Activated naive CD4-positive, alpha-beta T cell treated with Interleukin-2 at 50 U/mL for 16 hours (primary cell): ENCODE results near the gene PDHA1.

Experiments used
- DNase-seq: peaks from one replicate; pipeline ENCODE4 v3.0.0-alpha.2; 2020

The PDHA1 gene

DNA sequence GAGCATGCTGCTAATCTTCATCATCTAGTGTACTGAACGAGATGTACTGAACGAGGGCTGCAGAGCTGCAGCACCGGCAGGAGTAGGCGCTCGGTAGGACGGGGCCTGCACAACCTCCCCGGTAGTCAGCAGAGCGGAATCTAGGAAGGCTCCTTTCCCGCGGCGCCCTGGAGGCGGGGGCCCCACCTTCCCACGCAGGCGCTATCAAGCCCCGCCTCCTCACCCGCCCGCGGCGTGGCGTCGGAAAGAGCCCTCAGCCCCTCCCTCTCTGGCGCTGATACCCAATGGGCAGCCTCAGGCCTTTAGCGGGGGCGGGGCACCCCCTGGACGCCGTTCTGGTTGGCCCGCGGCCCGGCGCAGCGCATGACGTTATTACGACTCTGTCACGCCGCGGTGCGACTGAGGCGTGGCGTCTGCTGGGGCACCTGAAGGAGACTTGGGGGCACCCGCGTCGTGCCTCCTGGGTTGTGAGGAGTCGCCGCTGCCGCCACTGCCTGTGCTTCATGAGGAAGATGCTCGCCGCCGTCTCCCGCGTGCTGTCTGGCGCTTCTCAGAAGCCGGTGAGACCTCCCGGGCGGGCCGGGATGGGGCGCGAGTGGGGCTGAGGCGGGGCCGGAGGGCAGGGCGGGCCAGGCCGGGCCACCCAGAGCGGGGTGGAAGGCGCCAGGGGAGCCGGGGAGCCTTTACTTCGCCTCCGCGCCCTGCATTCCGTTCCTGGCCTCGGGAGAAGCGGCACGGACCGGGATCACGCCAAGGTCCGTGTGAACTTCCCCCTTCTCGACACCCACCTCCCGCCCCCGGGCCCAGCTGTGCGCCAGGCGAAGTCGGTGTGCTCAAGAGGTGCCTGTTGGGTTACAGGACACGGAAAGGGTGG is at the start of gene PDHA1:
Gene PDHA1 (plus strand): TSS at position 393 of the 874 bp plus-strand sequence. CDS start 111 bp downstream, at position 504.
- peak; percentile 92 for DNase-seq

DNA sequence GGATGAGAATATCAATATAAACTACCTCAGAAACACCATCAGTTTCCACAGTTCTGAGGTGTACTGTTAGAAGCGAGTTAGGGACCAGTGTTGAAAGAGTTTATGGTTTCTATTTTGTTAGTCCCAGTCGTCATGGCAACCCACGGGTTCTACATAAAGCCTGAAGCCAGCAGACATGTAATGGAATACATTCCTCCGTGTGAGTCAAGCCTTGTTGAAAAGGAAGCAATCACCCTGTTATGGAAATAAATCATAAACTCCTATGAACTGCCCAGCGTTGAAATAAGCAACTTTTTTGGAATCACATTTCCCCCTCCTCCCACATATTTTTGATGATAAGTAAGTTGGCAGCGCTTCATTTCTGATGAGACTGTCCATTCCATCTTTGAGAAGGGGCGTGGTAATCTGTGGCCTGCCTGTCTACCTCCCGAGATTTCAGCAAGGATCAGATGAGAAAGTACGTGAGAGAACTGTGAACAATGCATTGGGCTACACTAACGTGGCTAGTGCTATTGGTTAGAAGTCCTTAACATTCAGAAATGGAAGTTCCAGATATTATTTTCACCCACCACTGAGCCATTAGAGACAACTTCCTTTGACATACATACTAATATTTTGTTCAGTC is 40.4 kb upstream of the PDHA1 start:
- no peak for DNase-seq

DNA sequence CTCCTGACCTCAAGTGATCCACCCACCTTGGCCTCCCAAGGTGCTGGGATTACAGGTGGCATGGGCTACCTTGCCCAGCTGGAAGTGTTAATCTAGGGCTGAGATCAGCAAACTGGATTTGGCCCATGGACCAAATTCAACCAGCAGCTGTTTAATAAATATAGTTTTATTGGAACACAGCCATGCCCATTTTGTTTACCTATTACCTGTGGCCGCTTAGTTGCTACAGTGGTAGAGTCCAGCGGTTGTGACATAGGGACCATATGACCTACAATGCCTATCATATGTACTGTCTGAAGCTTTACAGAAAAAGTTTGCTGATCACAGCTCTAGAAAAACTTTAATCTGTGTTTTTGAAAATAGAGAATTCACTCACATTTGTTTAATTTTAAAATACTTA is 17.2 kb upstream of the PDHA1 start:
- DNase-seq = no peak

DNA sequence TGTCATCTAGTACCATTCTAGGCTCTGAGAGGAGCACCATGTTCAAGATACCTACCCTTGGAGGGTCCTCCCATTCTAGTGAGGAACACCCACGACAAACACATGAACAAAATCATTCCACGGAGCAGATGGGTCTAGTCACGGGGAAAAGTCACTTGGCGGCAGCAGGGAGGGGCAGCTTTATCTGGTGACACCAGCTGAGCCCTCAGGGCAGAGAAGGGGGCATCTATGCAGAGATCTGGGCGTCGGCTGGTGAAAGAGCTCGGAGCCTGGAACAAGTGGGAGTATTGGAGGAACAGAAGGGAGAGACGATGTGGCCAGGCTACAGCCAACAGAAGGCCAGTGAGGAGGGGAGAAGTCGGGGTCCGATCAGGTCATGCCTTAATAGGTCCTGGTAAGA is 11.9 kb upstream of the PDHA1 start:
- DNase-seq = no peak

DNA sequence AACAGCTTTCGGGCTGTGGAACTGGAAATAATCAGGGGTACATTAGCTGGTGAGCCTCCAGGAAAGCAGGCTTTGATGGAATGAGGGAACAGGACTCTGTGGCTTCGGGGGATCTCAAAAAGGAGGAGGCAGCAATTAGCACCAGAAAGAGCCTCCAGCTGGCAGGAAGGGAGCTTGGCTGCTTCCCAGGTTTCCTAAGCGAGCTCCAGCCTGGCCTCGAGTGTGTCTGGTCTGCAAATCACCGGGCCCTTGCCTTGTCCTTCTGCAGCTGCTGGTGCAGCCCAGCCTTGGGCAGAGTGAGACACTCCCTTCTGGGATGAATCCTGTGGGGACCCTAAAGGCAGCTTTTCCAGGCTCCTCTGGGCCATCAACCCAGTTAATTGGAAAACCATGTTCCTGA is 10.7 kb upstream of the PDHA1 start:
- no peak for DNase-seq

DNA sequence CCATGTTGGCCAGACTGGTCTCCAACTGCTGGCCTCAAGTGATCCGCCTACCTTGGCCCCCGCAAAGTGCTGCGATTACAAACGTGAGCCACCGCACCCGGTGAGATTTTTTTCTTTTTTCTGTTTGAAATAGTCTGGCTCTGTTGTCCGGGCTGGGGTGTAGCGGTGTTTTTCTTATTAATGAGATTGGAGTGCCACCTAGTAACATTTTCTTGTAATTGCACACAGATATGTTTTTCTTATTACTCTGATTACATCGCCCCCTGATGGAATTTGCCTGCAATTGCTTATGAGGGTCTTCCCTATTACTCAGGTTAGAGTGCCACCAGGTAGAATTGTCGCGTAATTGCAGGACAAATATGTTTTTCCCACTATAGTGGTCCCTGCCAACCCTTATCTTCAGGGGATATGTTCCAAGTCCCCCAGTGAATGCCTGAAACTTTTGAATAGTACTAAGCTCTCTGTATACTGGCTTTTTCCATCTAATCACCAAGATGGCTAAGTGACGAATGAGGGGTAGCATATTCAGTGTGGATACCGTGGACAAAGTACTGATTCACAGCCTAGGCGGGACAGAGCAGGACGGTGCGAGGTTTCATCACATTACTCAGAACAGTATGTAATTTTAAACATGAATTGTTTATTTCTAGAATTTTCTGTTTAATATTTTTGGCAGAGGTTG is 8.6 kb upstream of the PDHA1 start:
- no peak for DNase-seq

DNA sequence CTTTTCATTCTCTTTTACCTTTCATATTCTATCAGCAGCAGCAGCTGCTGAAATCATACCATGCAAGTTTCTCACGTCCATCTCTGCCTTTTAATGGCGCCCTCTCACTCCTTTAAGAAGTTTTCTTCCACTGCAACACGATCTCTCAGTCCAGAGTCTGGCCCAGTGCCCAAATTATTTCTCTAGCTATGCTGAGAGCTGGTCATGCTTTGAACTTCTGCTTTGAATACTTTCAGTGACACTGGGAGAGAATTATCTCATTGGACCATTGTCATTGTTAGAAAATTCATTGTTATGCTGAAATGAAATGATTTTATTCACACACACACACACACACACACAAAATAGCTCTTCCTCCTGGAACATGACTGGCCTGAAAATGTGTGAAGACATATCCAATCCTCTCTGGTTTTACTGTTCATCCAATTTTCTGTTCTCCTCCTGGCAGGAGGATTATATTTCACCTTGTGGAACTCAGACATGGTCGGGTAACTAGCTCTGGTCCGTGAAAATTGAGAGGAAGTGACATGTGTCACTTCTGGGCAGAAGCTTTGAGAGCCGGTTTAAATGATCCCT is 1.3 kb upstream of the PDHA1 start:
- no peak for DNase-seq

DNA sequence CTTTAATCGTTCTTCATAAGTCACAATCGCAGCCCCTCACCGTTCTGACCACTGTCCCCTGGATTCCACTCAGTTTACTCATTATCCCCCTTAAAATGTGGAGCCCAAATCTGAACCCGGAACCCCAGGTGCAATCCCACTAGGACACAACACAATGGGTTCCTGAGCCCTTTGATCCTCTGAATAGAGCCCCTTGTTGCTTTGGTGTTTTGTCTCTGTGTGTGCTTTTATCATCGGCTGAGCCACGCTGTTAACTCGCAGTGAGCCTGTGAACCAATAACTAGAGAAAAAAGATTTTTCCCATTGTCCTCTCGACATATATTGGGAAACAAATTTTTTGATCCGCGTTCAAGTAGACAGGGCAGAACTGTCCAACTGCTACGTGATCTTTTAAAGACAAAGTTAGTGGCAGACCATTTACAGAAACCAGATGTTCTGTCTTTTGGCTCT is 617 bp upstream of the PDHA1 start:
- no peak for DNase-seq

DNA sequence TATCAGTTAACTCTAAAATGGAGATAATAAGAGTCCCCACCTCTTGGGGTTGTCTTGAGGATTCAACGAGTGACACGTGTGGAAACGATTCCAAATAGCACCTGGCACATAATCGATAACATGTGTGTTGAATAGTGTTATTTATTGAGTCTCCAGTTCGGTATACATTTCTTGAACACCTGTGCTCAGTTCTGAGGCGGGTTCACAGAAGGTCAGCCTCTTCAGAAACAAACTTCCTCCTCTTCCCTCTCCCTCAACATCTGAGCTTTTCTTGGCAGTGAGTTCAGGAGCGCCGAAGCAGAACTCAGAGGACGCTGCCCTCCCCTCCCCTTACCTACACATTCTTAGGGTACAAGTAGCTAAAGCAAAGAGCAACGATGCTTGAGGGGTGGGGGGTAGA is 934 bp downstream of the PDHA1 start:
- DNase-seq = no peak

DNA sequence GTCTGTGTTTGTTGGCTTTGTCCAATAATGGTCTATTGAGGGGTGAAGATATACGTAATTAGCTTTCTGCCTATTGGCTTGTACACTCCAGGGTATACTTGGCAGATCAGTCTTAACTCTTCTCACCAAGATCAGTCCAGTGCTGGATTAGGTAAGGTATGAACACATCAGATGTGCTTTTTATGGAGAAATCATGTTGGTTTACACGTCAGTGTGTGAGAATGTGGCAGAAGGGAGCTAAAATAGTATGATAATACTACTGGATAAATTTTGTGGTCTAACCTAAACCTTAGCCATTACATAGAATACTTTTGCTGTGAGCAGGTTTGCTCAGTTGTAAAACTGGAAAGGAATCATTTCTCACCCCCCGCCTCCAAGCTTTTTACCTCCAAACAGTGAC is 4.2 kb downstream of the PDHA1 start:
- DNase-seq = no peak

DNA sequence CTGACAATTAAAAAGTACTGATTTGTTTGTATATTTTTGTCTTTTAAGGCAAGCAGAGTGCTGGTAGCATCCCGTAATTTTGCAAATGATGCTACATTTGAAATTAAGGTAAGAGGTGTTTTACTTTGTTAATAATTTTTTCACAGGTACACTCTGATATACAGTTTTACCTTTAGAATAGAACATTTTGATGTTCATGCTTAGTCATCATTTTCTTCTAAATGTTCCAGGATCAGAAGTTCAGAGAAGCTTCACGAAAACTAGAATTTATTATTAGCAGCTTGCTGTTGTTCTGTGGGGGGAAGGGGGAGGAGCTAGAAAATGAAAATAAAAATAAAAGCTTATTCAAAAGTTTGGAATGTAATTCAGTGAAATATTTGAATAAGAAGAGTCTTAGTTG is 5.5 kb downstream of the PDHA1 start:
- no peak for DNase-seq

DNA sequence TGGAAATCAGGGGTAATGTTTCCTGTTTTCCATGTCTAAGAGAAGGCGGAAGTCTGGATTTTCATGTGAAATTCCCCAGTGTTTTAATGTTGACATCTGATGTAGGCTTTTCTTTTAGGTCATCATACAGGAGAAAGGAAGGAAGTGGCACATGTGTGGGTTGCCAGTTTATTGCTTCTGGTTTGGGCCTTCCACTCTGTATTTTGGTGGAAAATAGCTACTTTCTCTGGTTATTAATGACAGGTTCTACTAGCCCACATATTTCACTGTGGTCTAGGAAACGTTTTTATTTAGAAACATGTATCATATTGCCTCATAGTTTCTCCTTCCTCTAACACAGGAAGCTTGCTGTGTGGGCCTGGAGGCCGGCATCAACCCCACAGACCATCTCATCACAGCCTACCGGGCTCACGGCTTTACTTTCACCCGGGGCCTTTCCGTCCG is 7.2 kb downstream of the PDHA1 start:
- peak; percentile 7 for DNase-seq

DNA sequence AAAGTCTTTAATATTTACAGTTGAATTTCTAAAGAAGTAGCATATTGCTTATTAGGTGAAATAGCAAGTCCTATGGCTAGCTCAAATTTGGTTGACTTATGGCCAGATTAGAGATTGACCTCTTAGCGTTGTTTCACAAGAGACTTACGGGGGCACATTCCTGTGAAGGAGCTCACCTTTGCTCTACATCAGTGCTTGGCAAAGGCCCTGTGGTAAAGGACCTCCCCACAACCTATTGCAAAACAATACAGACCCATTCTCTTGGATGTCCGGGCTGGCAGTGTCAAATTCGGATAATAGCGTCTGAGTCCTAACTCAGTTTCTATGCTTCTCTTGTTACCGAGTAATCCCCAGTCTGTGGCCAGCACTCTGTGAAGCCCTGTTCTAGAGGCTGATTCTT is 10.9 kb downstream of the PDHA1 start:
- DNase-seq = no peak

DNA sequence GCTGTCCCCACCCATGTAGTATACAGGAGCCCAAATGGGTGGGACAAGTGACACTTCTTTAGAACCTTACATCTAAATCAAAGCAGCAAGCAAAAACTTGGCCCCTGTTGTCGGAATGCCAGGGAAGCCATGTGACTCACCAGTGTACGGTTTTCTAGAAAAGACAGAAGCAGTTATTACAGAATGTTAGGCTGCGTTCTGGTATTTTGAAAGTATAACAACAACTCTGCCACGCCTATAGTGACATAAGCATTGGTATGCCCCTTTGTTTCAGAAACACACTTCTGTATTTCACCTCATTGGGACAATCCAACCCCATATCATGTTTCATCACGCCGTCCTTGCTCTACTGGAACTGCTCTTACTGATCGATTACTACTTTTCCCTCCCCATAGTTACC is 14.8 kb downstream of the PDHA1 start:
- DNase-seq = no peak

DNA sequence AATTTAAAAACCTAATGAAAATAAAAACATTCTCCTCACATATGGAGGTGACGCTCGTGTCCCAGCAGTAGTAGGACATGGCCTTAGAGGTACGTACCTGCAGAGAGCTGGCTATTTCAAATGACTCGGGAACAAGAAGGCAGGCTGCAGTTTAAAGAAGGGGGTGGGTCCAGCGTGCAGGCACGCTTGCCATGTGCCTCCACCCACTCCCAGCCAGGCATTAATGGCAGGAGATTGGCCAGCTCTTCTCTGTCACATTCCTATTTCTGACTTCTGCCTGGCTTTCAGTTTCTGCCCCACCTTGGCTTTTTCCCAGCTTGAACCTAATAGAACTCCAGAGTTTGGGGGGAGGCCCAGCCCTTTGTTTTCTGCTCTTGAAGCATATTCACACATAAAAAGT is 17.2 kb downstream of the PDHA1 start:
- no peak for DNase-seq

DNA sequence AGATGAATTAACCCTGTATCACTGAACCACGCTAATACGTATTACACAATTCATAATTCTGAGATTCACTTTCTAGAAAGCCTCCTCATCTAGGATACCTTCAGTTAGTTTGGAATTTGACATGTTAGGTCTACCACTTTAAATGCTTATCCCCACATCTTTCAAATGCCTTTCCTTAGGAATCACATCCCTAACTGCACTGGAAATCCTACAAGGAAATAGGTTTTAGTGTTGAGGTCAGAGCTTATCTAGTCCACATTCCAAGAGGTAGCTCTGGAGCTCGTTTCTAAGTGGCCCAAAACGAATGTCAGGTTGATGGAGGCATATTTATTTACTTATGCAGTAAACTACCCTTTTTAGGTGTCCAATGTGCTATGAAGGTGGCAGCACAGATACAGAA is 18.0 kb downstream of the PDHA1 start:
- DNase-seq = no peak

DNA sequence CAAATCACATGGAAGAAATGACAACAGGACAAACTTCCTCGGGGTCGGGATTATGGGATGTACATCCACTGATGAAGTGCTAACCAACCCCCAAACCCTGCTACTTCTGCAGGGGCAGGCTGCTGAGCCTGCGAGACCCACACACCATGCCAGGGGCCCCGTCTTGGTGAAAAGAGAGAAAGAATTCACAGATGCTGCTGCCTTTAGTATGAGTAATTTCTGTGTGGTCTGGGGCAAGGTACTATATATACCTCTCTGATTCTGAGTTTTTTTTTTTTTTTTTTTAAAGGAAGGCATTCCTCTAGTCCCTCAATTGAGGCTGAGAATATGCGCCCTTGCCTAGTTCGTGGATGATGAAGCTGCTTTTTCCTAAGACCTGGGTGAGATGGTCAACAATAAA is 24.8 kb downstream of the PDHA1 start:
- no peak for DNase-seq

DNA sequence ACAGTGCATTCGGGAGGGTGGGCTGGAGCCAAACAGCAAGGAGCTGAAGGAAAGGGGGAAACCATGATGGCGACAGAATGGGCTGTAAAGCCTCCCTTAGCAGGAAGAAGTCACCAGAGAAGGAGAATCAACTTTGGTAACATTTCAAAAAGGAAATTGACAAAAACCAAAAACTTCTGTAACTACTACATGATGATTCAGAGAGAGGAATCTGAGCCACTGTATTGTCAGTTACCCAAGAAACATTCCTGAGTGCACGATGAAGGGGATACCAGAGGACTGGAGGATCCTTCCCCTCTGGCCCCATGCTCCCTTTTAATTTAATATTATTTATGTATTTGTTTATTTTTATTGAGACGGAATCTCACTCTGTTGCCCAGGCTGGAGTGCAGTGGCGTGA is 26.3 kb downstream of the PDHA1 start:
- no peak for DNase-seq

DNA sequence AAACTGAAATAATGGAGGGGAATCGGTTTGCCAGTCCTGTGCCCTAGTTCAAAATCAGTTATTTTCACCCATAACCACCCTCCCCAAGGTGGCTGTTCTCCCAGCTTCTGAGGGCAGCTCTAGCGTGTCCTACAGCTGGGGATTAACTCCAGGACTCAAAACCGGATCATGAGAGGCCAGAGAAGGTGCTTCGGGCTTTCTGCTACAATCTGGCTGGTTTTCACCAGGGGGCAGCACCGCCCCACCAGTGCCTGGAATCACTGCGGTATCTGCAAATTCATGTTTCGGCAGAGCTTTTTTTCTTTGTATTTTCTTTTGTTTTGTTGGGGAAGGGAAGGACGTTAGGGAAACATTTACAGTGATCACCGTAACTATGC is 28.4 kb downstream of the PDHA1 start:
- DNase-seq = peak; percentile 68

DNA sequence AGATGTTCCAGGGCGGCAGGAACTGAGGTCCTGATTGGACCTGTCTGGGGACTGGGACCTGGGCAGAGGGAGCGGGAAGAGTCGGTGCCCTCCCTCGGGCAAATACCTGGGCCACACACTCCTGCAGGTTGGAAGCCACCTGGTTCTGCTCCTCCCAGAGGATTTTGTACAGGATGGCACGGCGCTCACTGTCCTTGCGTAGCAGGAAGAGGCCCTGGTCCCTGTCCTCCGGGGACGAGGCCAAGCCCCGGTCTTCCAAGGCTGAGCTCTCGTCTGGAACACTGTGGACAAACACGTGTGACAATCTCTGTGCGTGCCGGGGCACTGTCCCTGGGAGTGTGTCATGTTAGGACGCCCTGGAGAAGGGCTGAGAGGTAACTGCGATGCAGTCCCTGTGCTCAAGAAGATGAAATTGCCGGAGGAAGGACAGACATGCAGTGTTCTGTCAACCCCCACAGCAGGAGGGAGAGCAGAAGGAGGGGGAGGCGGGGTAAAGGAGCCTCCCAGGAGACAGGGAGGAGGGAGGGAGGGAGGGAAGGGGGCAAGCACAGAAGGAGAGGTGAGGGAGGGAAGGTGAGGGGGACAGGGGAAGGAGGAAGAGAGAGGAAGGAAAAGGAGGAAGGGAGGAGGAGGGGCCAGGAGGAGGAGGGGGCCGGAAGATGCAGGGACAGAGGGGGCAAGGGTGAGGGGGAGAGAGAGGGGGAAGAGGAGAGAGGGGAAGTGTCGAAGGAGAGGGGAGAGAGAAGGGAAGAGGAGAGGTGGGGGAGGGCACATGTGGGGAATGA is 29.0 kb downstream of the PDHA1 start:
- peak; percentile 5 for DNase-seq

DNA sequence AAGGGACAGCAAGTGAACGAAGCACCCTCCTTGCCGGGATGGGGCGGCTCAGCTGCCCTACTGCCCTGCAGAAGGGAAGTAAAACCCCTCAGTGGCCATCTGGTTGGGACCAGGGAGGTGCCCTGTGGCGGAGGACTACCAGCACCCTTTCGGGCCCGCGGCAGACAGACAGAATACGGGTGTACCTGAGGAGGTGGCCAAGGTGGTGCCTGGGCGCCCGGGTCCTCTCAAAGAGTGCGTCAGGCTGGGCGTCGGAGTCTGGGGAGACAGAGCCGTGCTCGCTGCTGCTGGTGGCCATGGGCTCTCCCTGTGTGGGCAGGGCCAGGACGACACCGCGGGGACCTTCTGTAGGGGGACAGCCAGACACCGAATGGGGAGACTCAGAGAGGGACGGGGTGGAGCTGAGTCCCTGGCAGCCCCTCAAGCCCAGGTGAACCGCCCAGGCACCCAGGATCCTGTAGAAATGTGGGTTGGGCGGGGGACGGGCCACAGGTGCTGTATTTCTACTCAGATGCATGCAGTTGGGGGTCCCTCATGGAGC is 29.7 kb downstream of the PDHA1 start:
- DNase-seq = no peak

DNA sequence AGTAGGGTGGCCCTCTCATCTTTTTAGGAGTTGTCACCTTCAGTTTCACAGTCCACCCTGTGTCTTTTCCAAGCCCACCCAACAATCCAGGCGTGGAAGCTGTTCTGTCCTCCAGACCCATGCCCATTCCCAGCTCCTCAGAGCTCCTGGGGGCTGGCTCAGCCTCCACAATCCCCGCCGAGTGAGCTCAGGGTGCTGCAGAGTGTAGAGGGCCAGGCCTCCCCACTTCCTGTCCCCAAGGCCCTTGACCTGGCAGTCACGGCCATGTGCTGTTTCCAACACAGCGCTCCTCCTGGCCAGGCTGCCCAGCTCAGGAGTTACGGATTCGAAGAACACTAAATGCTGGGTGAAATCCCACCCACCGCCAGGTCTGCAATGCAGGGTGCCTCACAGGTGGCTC is 31.8 kb downstream of the PDHA1 start:
- DNase-seq = no peak
